Vagina (tissue), 2 donors: ENCODE data around the gene POPDC2. TPM values are rescaled to one million over a fixed set of nuclear protein-coding genes. Genes with fewer than 3 reads are reported as not detected.

Experiments
- DNase-seq, 2 donors: peaks; one replicate each; pipeline ENCODE4 v3.0.0-alpha.2; 2017; ENCODE audit errors: extremely low spot score in 2 of 2
- H3K27ac ChIP-seq: fragments of 200-600 bp; sonication (generic); one replicate; pipeline ENCODE4 v1.5.1; 2019
- H3K27me3 ChIP-seq: fragments of 200-600 bp; sonication (generic); one replicate; pipeline ENCODE4 v1.5.1; 2019
- H3K36me3 ChIP-seq, 2 donors: fragments of 200-600 bp; sonication (generic); one replicate each; pipeline ENCODE4 v1.5.1; 2017 to 2019
- H3K4me1 ChIP-seq: fragments of 200-600 bp; sonication (generic); one replicate; pipeline ENCODE4 v1.5.1; 2019
- H3K4me3 ChIP-seq, 2 donors: fragments of 200-600 bp; sonication (generic); 1 replicate in 1 of 2; 2 replicates in 1 of 2; pipeline ENCODE4 v1.5.1; 2016 to 2019
- H3K9me3 ChIP-seq: fragments of 200-600 bp; sonication (generic); one replicate; pipeline ENCODE4 v1.5.1; 2019
- CTCF ChIP-seq, 3 experiments: fragments of 450-650 bp in 2 of 3; fragments of 200-600 bp in 1 of 3; sonication (generic) in 1 of 3; IDR thresholded peaks; one replicate each; pipeline ENCODE4 v1.5.1; 2017 to 2019; ENCODE audit warnings: antibody characterized with exemption in 3 of 3, mild to moderate bottlenecking in 2 of 3, moderate library complexity in 2 of 3
- POLR2A ChIP-seq, 2 donors: fragments of 450-650 bp; IDR thresholded peaks; one replicate each; pipeline ENCODE4 v1.6.1; 2017; ENCODE audit warnings: antibody characterized with exemption in 2 of 2, mild to moderate bottlenecking in 2 of 2, moderate library complexity in 2 of 2
- POLR2AphosphoS5 ChIP-seq, 2 donors: sonication (generic); formaldehyde crosslinking; IDR thresholded peaks; one replicate each; pipeline ENCODE4 v1.9.0; 2017; ENCODE audit warnings: antibody characterized with exemption in 2 of 2, mild to moderate bottlenecking in 2 of 2, low read depth in 1 of 2; ENCODE audit not compliant: insufficient read depth in 1 of 2
- intact Hi-C: fragments of 100-400 bp; cut with DNase I; formaldehyde crosslinking; loops from one replicate; pipeline ENCODE4 v1.15.1; 2023
- total RNA-seq: library from RNA; depleted of rRNA; stranded (reverse); fragments of >200 nt; gene quantifications from one replicate; pipeline ENCODE4 v1.2.3, GENCODE V29; 2016

Gene POPDC2
- total RNA-seq, 1 donor from 2014 or later: 3.4 TPM

GRCh38 chr3:119594066-119594465 lies 66.3 kb downstream of the POPDC2 start:
- H3K27me3 ChIP-seq: no peaks in the 10 kb centered on the region
- no peaks in the 10 kb centered on the region for H3K36me3 ChIP-seq
- TF ChIP-seq POLR2A (IDR thresholded peaks at IDR 0.05): no peak
- no peak for TF ChIP-seq POLR2AphosphoS5 (IDR thresholded peaks at IDR 0.05; ENCODE audit: insufficient read depth in 1 of 2, low read depth in 1 of 2)
- no peak for TF ChIP-seq CTCF (IDR thresholded peaks at IDR 0.05)
- peaks cover 4% of the 10 kb centered on the region for H3K4me1 ChIP-seq
- no peak overlapping the region for H3K4me3 ChIP-seq
- no peak for DNase-seq
- H3K9me3 ChIP-seq: no peaks in the 10 kb centered on the region
- H3K27ac ChIP-seq: no peak overlapping the region
- intact Hi-C loops: no loop called here

- Histone ChIP-seq H3K27me3 (no peaks in the 10 kb centered on the region), H3K9me3 (no peaks in the 10 kb centered on the region), H3K36me3 (no peaks in the 10 kb centered on the region), H3K27ac (no peak overlapping the region), H3K4me1 (peaks cover 4% of the 10 kb centered on the region), H3K4me3 (no peak overlapping the region)
- intact Hi-C loops: no loop called here
- TF ChIP-seq POLR2AphosphoS5 (IDR thresholded peaks at IDR 0.05; ENCODE audit: insufficient read depth in 1 of 2, low read depth in 1 of 2) (no peak), CTCF (IDR thresholded peaks at IDR 0.05) (no peak), POLR2A (IDR thresholded peaks at IDR 0.05) (no peak)
- no peak for DNase-seq
These were observed 67.5 kb downstream of the POPDC2 start for GRCh38 chr3:119592861-119593260.

Other genes with a start within 250 kb of the POPDC2 start
- gene TMEM39A, start 197.0 kb downstream of the POPDC2 start, total RNA-seq: 27.0 TPM
- 12.5 TPM for gene POGLUT1, start 191.6 kb downstream of the POPDC2 start, total RNA-seq
- 30.0 TPM for gene TIMMDC1, start 162.0 kb downstream of the POPDC2 start, total RNA-seq
- gene CD80, start 101.0 kb downstream of the POPDC2 start, total RNA-seq: not detected
- 2.9 TPM for gene ADPRH, start 81.1 kb downstream of the POPDC2 start, total RNA-seq
- gene PLA1A, start 62.7 kb downstream of the POPDC2 start, total RNA-seq: 1.7 TPM
- gene COX17, start 16.8 kb upstream of the POPDC2 start, total RNA-seq: 27.3 TPM
- gene CFAP91, start 42.4 kb upstream of the POPDC2 start, total RNA-seq: 4.2 TPM
- gene NR1I2, start 121.5 kb upstream of the POPDC2 start, total RNA-seq: not detected